ENCODE data around the gene HDAC4. TPM values are rescaled to one million over a fixed set of nuclear protein-coding genes. Genes with fewer than 3 reads are reported as not detected.
A peak's percentile ranks its signal among the peaks of the same experiment; 100 is the strongest.

HDAC4 gene
- total and polyA plus RNA-seq, 10 of the 15 experiments (the other 5 are each of a cell fraction or from before 2014, with no cell fraction given): 0.22 to 15.7 (median 4.8) TPM

DNA sequence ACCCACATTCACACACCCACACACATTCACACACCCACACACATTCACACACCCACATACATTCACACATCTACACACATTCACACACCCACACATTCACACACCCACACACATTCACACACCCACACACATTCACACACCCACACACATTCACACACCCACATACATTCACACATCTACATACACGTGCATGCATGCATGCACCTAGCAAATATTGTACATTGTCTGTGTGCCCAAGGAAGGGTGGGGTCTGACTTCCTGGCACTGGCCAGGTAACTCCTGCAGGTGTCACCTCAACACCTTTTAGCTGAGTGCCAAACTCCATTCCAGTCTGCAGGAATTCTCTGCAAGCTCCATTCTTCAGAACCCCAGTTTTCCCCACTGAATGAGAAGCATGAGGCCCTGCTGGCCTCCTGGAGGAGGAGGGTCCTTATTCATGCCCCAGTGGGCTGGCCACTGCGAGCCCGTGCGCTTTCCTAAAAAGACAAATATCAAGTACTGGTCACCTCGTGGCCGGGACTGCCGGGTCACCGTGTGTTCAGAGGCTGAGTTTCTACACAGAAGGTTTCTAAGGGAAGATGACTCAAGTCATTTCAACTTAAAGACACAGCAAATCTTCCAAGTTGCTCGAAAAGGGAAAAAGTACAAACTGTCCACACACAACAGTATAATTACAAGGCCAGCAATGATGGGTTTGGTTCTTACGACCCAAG, 131.5 kb downstream of the HDAC4 start (continued):
- TF ChIP-seq, protein P1, sequence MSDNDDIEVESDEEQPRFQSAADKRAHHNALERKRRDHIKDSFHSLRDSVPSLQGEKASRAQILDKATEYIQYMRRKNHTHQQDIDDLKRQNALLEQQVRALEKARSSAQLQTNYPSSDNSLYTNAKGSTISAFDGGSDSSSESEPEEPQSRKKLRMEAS (IDR thresholded peaks at IDR 0.05; ENCODE audit: low read depth, low read length): no peak
- TF ChIP-seq MTA3 (IDR thresholded peaks at IDR 0.05; ENCODE audit: borderline replicate concordance, low read length) (no peak), PAX5 (IDR thresholded peaks at IDR 0.05; ENCODE audit: borderline replicate concordance, low read depth, low read length) (peak; percentile 76; the same call in 1 of the 2 replicates), CBX5 (IDR thresholded peaks at IDR 0.05; ENCODE audit: low read depth) (no peak), NFXL1 (IDR thresholded peaks at IDR 0.05; ENCODE audit: borderline replicate concordance) (no peak), ZNF274 (IDR thresholded peaks at IDR 0.05; ENCODE audit: insufficient read depth, insufficient read length) (no peak), IKZF2 (IDR thresholded peaks at IDR 0.05) (peak in 1 of 2 experiments; percentile 14; a peak in 1 of 4 replicates), POU2F2 (IDR thresholded peaks at IDR 0.05; ENCODE audit: borderline replicate concordance, low read depth, low read length) (0 out of 3 replicates have a peak, but pooled peaks have one; percentile 18), ZNF217 (IDR thresholded peaks at IDR 0.05) (no peak), GABPA (IDR thresholded peaks at IDR 0.05; ENCODE audit: low read depth) (no peak), TCF12 (IDR thresholded peaks at IDR 0.05; ENCODE audit: low read depth, low read length) (peak; percentile 69), BHLHE40 (IDR thresholded peaks at IDR 0.05; ENCODE audit: borderline replicate concordance in 1 of 2, low read depth in 2 of 2, low read length in 1 of 2) (peak; percentile 33 to 61; a peak in 2 of 4 replicates), KAT2A (conservative IDR thresholded peaks at IDR 0.05; ENCODE audit: control insufficient read depth, low read depth, low read length) (no peak), HDGF (IDR thresholded peaks at IDR 0.05) (no peak), BRCA1 (IDR thresholded peaks at IDR 0.05; ENCODE audit: low read depth, low read length) (no peak), HDAC6 (IDR thresholded peaks at IDR 0.05; ENCODE audit: unreplicated experiment) (no peak), SIN3A (IDR thresholded peaks at IDR 0.05; ENCODE audit: low read depth, low read length) (no peak), FOS (IDR thresholded peaks at IDR 0.05; ENCODE audit: borderline replicate concordance, extremely low read depth, insufficient read length) (no peak), EGR1 (IDR thresholded peaks at IDR 0.05; ENCODE audit: borderline replicate concordance in 1 of 2, low read depth in 2 of 2, low read length in 2 of 2) (peak; percentile 68 to 88)
- TF ChIP-seq, protein P2, sequence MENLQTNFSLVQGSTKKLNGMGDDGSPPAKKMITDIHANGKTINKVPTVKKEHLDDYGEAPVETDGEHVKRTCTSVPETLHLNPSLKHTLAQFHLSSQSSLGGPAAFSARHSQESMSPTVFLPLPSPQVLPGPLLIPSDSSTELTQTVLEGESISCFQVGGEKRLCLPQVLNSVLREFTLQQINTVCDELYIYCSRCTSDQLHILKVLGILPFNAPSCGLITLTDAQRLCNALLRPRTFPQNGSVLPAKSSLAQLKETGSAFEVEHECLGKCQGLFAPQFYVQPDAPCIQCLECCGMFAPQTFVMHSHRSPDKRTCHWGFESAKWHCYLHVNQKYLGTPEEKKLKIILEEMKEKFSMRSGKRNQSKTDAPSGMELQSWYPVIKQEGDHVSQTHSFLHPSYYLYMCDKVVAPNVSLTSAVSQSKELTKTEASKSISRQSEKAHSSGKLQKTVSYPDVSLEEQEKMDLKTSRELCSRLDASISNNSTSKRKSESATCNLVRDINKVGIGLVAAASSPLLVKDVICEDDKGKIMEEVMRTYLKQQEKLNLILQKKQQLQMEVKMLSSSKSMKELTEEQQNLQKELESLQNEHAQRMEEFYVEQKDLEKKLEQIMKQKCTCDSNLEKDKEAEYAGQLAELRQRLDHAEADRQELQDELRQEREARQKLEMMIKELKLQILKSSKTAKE (IDR thresholded peaks at IDR 0.05; ENCODE audit: low read depth, poor library complexity, severe bottlenecking): no peak
- TF ChIP-seq, protein P3, sequence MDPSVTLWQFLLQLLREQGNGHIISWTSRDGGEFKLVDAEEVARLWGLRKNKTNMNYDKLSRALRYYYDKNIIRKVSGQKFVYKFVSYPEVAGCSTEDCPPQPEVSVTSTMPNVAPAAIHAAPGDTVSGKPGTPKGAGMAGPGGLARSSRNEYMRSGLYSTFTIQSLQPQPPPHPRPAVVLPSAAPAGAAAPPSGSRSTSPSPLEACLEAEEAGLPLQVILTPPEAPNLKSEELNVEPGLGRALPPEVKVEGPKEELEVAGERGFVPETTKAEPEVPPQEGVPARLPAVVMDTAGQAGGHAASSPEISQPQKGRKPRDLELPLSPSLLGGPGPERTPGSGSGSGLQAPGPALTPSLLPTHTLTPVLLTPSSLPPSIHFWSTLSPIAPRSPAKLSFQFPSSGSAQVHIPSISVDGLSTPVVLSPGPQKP (IDR thresholded peaks at IDR 0.05; ENCODE audit: low read depth, low read length): no peak
- TF ChIP-seq, protein P4, sequence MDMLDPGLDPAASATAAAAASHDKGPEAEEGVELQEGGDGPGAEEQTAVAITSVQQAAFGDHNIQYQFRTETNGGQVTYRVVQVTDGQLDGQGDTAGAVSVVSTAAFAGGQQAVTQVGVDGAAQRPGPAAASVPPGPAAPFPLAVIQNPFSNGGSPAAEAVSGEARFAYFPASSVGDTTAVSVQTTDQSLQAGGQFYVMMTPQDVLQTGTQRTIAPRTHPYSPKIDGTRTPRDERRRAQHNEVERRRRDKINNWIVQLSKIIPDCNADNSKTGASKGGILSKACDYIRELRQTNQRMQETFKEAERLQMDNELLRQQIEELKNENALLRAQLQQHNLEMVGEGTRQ (IDR thresholded peaks at IDR 0.05; ENCODE audit: borderline replicate concordance, low read depth, low read length): no peak
- TF ChIP-seq, protein P5, sequence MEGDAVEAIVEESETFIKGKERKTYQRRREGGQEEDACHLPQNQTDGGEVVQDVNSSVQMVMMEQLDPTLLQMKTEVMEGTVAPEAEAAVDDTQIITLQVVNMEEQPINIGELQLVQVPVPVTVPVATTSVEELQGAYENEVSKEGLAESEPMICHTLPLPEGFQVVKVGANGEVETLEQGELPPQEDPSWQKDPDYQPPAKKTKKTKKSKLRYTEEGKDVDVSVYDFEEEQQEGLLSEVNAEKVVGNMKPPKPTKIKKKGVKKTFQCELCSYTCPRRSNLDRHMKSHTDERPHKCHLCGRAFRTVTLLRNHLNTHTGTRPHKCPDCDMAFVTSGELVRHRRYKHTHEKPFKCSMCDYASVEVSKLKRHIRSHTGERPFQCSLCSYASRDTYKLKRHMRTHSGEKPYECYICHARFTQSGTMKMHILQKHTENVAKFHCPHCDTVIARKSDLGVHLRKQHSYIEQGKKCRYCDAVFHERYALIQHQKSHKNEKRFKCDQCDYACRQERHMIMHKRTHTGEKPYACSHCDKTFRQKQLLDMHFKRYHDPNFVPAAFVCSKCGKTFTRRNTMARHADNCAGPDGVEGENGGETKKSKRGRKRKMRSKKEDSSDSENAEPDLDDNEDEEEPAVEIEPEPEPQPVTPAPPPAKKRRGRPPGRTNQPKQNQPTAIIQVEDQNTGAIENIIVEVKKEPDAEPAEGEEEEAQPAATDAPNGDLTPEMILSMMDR (IDR thresholded peaks at IDR 0.05 in 2 of 3, conservative IDR thresholded peaks at IDR 0.05 in 1 of 3; ENCODE audit: control insufficient read depth in 2 of 3, extremely low read depth in 1 of 3, insufficient read depth in 1 of 3, low read depth in 3 of 3, low read length in 3 of 3): no peak

Measured in GM12878 (cell line).